Activated gamma-delta T cell treated with anti-CD3 and anti-CD28 coated beads, Interleukin-2, amount 50 U/mL, for 16 hours (primary cell): ENCODE results near the gene GPRC5B.

ENCODE experiments used
- DNase-seq: peaks from one replicate; pipeline ENCODE4 v3.0.0-alpha.2; 2020; ENCODE audit warnings: low read depth

Gene GPRC5B

GRCh38 chr16:19871721-19872120, 12.9 kb downstream of the GPRC5B start:
- DNase-seq, result no peak

DNA sequence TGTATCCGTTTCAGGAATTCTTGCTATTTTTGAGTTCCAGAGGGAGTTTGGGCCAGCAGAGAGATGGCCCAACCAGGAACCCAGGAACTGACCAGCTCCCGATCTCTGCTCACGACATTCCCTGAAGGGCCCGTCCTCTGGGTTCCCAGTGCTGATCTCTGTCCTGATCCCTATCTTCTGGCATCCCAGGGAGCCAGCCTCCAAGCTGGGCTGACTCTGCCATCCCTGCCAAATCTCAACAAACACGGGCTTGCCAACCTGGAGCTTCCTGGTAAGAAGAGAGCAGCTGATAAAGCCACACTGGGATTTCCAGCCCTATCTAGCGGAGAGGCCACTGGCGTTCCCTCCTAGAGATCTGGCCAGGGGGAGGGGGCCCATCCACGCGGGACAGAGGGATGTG, 16.2 kb downstream of the GPRC5B start:
- DNase-seq, result no peak

GRCh38 chr16:19864566-19864965, 20.1 kb downstream of the GPRC5B start:
- no peak for DNase-seq

- no peak for DNase-seq
These were observed 20.7 kb downstream of the GPRC5B start for GRCh38 chr16:19863990-19864389.

- DNase-seq, result no peak
These were observed 22.8 kb downstream of the GPRC5B start for GRCh38 chr16:19861811-19862327.

DNA sequence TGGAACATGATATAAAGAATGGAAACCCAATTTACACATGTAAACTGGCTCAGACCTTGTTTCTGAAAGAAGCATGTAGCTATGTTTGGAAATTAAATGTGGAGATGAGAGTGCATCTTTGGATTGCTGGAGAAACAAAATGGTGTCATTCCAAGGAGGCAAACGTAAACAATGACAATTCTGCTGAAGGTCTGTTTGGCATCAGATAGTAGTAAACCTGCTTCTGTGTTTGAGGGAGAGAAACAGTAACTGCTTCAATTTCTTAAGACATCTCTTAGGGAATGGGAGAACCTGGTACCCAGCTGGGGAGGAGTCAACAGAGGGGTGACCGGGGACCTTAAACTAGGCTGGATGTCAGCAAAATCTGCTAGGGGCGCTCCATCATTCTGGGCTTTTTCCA, 23.5 kb downstream of the GPRC5B start:
- DNase-seq, result no peak

DNA sequence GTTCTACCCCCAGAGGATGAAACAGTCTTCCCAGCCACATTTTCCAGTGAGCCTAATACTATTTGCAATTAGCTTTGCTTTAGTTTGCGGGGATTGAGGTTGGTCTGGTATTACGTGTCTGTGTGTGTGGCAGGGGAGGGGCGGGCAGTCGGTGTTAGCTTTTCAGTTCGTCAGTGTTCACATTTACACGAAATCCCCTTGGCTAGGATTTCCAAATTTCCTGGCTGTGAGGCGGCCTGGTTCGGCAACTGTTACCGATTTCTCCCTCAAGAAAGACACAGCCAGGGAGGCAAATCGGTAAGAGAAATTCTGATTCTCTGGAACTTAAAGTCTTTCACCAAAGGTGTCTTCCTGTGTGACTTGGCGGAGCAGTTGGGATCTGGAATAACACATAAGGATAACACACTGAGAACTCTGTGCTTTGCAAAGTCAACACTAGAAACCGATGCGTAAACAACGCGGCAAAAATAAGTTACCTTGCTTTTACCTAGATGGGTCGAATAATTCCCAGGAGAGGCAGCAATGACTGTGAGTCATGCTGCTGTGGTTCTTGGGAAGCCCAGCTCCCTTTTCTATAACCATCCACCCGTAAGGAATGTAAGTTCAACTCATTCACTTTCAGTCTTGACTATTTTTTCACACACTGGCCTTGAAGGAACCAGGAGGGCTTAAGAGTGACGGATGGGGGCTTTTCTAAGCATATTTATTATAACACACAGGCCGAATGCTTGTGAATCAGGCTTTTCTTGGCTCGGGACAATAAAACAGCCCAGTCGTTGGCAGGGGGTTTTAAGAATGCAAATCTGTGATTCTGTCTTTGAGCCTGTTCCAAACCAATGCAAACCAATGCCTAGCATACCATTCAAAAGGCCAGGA, 24.2 kb downstream of the GPRC5B start:
- no peak for DNase-seq

- DNase-seq, result no peak
These were observed 25.0 kb downstream of the GPRC5B start for GRCh38 chr16:19859603-19860002.

DNA sequence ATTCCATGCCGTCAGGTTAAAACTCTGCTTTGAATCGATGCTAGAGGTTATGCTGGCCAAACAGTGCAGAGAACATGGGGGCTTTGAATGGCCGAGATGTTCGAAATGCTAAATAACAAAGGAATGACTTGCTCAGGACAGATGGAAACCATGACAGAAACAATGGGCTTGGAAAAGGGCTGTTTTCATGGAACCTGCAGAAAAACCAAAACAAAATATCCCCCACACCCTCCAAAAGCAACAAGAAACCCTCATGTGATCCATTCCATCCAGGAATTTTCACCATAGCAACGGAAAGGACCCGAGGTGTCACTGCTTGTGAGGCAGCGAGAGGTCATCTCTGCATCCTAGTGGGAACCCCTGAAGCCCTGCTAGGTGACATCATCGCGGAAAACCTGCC, 25.5 kb downstream of the GPRC5B start:
- DNase-seq, result no peak

DNA sequence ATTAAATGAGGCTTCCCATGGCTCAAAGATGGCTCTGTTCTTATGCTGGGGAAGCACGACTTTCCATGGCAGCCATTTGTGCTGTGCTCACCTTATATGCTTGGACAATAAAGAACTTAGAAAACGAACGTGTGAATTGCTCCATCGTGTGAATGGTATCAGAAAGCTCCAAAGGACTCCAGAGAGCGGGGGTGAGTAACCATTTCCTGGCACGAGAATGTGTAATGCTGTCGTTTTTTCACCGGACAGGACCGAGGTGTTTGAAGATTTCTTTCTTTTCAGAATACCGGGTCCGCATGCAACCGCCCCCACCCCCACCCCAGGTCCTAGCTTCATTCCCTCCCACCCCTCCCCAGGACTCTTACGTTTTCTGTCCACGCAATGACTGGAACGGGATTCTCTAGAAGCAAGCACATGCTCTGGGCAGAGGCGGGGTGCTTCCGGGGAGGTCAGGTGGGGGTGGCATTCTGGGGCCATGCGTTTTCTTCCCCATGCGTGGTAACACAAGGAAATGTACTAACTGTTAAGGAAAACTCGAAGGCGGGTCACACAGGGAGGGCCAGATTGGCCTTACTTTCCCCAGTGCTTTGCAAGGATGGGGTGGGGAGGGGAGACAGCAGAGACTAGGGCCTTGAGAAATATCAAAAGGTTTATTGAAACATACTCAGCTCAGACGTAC, 26.2 kb downstream of the GPRC5B start:
- DNase-seq, result no peak

- no peak for DNase-seq
These were observed 26.9 kb downstream of the GPRC5B start for GRCh38 chr16:19857593-19858339.

DNA sequence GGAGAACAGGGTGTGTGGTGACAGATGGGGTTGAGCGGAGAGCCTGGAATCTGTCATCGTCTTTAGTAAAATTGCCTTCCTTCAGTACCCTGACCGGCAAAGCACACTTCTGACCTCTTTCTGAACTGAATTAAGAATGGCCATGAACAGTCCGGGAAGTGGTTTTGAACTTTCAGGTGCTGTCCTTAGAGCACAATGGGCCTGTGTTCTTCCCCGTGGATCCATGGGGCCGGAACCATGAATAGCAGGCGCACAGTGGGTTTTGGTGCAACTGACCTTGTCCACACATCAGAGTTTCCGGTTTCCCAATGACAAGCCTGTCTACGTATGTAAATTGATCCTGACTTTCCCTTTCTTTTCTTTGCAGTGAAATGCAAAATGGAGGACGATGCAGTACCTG, 28.5 kb downstream of the GPRC5B start:
- no peak for DNase-seq

- DNase-seq, result no peak
These were observed 30.1 kb downstream of the GPRC5B start for GRCh38 chr16:19854543-19854876.

DNA sequence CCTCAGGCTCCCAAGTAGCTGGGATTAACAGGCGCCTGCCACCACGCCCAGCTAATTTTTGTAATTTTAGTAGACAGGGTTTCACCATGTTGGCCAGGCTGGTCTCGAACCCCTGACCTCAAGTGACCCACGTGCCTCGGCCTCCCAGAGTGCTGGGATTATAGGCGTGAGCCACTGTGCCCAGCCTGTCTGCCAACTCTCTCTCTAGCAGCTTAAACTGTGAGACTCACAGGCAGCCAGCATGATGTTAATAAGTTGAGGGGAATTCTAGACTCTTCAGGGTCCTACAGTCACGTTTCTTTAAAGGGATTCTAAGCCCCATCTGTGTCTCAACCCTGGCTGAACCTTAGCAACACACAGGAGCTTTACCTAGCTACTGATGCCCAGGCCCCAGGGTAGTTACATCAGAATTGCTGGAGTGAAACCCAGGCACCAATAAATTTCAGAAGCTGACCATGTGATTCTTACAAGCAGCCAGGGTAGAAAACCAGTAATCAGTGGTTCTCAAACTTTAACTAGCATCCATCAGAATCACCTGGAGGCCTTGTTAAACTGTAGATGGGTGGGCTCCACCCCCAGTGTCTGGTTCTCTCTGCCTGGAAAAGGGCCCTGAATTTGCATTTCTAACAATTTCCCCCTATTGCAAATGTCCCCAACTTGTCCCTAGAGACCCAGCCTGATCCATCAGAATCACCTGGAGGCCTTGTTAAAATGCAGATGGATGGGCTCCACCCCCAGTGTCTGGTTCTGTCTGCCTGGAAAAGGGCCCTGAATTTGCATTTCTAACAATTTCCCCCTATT, 30.7 kb downstream of the GPRC5B start:
- no peak for DNase-seq

DNA sequence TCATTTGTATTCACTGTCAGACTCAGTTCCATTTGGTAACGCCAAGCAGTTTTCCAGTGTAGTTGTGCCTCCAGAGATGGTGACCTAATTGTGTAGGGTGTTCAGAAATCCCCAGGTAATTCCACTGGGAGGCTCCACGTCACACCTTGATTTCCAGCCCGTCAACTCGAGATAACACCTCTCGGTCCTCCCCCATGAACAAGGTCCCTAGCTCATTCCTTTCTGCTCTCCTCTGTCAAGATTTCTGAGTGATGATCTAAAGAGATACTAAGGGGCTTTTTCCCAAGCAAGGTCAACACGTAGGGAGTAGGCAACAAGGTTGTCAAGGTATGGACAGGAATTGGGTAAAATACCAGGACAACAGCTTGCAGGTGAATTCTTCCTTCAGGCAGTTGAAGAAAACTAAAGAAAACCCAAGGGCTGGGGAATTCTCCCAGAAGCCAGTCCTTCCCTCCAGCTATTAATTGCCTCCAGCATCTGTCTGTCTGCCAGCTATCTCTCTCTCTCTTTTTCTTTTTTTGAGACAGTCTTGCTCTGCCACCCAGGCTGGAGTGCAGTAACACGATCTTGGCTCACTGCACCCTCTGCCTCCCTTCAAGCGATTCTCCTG, 31.4 kb downstream of the GPRC5B start:
- no peak for DNase-seq

DNA sequence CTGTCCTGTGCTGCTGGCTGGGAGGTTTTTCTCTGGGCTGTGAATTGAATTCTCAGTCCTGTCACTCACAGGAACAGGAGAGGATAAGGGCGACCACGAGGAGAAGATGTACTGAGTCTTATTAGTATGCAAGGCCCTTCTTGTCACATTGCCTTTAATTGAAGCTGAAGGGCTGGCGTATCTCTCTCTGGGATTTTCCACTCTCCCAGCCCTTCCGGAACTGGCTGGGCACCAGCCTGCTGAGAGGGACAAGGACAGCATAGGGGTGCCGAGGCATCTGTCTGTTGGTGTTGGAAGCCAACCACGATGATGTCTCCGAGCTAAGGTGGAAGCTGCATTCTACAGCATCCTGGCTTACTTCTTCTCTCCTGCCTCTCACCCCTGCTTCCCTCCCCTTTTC, 33.2 kb downstream of the GPRC5B start:
- DNase-seq, result no peak

DNA sequence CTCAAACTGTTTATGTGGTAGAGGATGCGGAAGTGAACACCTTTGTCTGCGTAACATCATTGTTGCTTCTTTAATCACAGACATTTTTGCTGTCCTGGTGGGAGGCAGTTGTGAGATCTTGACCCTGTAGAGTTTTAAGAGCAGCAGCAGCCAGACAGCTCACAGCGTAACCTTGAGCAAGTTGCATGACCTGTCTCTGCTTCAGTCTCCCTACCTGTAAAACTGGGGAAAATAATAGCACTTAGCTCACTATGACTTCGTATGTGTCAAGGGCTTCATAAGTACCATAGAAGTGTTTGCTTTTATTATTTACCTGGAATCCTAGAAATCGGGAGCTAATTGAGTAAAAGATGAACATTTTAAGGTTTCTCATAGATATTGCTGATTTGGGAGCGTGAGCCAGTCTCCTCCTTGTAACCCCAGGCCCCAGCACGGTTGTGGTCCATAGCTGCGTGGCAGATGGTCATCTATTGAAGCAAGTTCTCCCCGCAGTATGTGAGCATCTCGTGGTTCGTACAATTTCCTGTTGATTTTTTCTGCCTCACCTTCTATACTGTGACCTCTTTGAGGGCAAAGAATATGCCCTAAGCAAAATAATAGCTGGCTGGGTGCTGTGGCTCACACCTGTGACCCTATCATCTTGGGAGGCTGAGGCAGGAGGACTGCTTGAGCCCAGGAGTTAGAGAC, 34.4 kb downstream of the GPRC5B start:
- no peak for DNase-seq

DNA sequence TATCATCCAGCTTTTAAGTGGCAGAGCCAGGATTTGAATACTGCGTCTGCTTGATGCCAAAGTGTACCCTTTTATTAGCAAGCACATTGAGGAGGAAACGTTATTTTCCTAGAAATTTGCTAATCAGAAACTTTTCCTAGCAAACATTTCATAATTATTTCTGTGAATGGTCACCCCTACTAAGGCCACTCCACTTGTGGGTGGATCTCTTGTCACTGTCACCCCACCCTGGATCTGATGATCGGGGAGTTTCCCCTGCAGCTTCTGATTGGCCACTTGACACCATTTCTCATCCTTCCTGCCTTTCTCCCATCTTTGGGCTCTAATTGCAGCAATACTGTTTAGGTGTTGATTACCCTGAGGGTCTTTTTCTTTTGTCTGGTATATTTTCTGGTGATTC, 35.9 kb downstream of the GPRC5B start:
- DNase-seq, result no peak

GRCh38 chr16:19846436-19846835, 38.2 kb downstream of the GPRC5B start:
- no peak for DNase-seq

GRCh38 chr16:19844945-19845641, 39.6 kb downstream of the GPRC5B start:
- no peak for DNase-seq
